ENCODE data around the gene SHTN1. TPM values are rescaled to one million over a fixed set of nuclear protein-coding genes. Genes with fewer than 3 reads are reported as not detected.

Gene SHTN1
- total RNA-seq, 1 donor from 2014 or later, result 106 TPM

DNA sequence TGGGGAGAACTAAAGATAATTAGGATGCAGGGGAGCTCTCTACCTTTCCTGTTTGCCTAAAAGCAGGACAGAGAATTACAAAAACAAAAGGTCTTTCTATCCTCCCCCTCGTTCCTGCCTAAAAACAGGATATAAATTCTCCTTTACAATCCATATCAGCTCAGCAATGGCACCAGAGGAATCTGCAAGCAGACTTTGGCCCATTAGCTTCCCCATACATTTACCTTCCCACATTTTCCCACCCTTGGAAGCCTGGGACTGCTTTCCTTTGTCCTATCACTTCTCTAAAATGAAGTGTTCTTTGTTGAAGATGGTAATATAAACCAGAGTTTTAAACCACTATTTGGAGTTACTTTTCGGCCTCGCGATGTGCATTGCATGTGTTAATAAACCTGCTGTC, 15.5 kb downstream of the SHTN1 start:
- Mint-ChIP-seq H3K4me3 (ENCODE audit: unreplicated experiment) (no peak overlapping the region), H3K9me3 (ENCODE audit: unreplicated experiment) (no peaks in the 10 kb centered on the region), H3K4me1 (ENCODE audit: unreplicated experiment) (peaks cover 69% of the 10 kb centered on the region), H3K27ac (ENCODE audit: unreplicated experiment) (peak overlapping the region; percentile 97), H3K27me3 (ENCODE audit: unreplicated experiment) (peaks cover 8% of the 10 kb centered on the region), H3K36me3 (ENCODE audit: low read depth, unreplicated experiment) (peaks cover 9% of the 10 kb centered on the region)
- DNase-seq (ENCODE audit: low spot score), result peak; percentile 11
- TF ChIP-seq, protein P1, sequence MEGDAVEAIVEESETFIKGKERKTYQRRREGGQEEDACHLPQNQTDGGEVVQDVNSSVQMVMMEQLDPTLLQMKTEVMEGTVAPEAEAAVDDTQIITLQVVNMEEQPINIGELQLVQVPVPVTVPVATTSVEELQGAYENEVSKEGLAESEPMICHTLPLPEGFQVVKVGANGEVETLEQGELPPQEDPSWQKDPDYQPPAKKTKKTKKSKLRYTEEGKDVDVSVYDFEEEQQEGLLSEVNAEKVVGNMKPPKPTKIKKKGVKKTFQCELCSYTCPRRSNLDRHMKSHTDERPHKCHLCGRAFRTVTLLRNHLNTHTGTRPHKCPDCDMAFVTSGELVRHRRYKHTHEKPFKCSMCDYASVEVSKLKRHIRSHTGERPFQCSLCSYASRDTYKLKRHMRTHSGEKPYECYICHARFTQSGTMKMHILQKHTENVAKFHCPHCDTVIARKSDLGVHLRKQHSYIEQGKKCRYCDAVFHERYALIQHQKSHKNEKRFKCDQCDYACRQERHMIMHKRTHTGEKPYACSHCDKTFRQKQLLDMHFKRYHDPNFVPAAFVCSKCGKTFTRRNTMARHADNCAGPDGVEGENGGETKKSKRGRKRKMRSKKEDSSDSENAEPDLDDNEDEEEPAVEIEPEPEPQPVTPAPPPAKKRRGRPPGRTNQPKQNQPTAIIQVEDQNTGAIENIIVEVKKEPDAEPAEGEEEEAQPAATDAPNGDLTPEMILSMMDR (IDR thresholded peaks at IDR 0.05; ENCODE audit: unreplicated experiment), result no peak

DNA sequence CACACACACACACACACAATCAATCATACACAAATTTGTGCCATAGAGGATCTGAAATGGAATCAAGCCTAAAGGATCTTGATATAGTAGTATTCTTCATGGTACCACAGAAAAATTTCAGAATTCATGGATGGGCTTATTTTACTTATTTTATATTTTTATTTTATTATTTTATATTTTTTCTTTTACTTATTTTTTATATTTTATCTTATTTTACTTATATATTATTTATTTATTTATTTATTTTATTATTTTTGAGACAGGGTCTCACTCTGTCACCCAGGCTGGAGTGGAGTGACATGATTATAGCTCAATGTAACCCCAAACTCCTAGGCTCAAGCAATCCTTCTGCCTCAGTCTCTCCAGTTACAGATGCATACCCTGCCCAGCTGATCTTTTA, 16.7 kb downstream of the SHTN1 start:
- Mint-ChIP-seq H3K36me3 (ENCODE audit: low read depth, unreplicated experiment) (peaks cover 11% of the 10 kb centered on the region), H3K27ac (ENCODE audit: unreplicated experiment) (peak overlapping the region; percentile 84), H3K9me3 (ENCODE audit: unreplicated experiment) (no peaks in the 10 kb centered on the region), H3K27me3 (ENCODE audit: unreplicated experiment) (peaks cover 8% of the 10 kb centered on the region), H3K4me1 (ENCODE audit: unreplicated experiment) (peaks cover 73% of the 10 kb centered on the region), H3K4me3 (ENCODE audit: unreplicated experiment) (no peak overlapping the region)
- DNase-seq (ENCODE audit: low spot score), result no peak
- TF ChIP-seq, protein P1 (IDR thresholded peaks at IDR 0.05; ENCODE audit: unreplicated experiment), result no peak

DNA sequence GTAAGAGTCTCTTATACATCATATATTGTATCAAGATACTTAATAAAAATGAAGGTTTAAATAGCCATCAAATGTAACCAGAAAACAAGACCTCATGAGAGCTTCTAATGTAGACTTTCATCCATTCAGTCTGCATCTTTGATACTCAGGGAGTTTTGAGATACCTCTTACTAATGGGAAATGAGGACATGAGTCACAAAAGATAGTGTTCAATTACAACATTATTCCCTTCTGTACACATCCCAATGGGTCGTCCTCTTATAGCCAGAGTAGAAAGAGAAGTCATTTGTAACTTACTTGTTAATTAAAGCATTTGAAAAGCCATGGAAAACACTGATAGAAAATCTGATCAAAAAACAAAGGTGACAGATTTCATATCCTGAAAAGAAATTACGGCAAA, 19.4 kb downstream of the SHTN1 start:
- TF ChIP-seq, protein P1 (IDR thresholded peaks at IDR 0.05; ENCODE audit: unreplicated experiment), result no peak
- Mint-ChIP-seq H3K27me3 (ENCODE audit: unreplicated experiment) (peaks cover 6% of the 10 kb centered on the region), H3K27ac (ENCODE audit: unreplicated experiment) (no peak overlapping the region), H3K4me3 (ENCODE audit: unreplicated experiment) (no peak overlapping the region), H3K36me3 (ENCODE audit: low read depth, unreplicated experiment) (peaks cover 9% of the 10 kb centered on the region), H3K4me1 (ENCODE audit: unreplicated experiment) (peaks cover 59% of the 10 kb centered on the region), H3K9me3 (ENCODE audit: unreplicated experiment) (no peaks in the 10 kb centered on the region)
- no peak for DNase-seq (ENCODE audit: low spot score)

DNA sequence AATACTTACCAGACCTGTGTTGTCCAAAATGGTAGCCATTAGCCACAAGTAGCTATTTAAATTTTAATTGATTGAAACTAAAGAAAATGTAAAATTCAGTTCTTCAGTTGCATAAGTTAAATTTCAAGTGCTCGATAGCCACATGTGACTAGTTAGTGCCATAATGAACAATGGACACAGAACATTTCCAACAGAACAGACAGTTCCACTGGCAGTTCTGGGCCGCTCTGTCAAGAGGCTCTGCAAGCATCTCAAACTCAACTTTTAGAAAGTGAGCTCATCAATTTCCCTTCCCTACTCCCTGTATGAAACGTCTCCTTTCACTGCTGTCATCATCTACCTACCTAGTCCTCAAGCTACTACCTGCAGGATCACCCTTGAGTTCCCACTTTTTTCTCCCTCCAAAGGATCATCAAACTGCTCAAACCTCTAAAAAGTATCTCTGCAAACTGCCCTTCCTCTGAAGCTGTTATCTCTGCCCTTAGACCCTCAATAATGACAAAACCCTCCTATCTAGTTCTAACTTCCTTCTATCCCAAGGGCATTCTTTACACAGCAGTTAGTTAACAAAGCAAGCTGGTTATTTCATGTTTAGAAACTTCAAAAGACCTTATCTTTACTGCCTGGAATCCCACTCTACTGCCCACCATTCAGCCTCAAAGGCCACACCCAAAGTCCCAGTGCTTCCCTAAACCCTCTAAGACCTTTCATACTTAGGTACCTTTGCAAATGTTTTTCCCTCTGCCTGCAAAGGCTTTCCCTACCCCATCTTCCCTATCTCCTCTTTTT, 20.6 kb downstream of the SHTN1 start:
- Mint-ChIP-seq H3K4me3 (ENCODE audit: unreplicated experiment) (peak overlapping the region; percentile 43), H3K27ac (ENCODE audit: unreplicated experiment) (no peak overlapping the region), H3K36me3 (ENCODE audit: low read depth, unreplicated experiment) (peaks cover 12% of the 10 kb centered on the region), H3K4me1 (ENCODE audit: unreplicated experiment) (peaks cover 47% of the 10 kb centered on the region), H3K27me3 (ENCODE audit: unreplicated experiment) (peaks cover 2% of the 10 kb centered on the region), H3K9me3 (ENCODE audit: unreplicated experiment) (no peaks in the 10 kb centered on the region)
- no peak for DNase-seq (ENCODE audit: low spot score)
- TF ChIP-seq, protein P1 (IDR thresholded peaks at IDR 0.05; ENCODE audit: unreplicated experiment), result no peak

DNA sequence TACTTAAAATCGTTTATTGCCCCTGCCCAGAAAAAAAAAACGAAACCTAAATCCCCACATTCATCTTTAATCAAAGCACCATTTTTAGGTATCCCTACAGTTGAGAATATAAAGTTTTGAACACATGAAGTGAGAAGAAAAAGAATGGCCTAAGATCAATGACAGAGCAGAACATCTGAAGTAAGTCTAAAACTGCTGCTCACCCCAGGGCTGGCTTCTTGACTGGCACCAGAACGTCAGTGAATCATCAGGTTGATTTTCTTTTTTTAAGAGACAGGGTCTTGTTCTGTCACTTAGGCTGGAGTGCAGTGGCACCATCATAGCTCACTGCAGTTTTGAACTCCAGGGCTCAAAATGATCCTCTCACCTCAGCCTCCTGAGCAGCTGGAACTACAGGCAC, 24.9 kb downstream of the SHTN1 start:
- no peak for DNase-seq (ENCODE audit: low spot score)
- peaks cover 17% of the 10 kb centered on the region for H3K36me3 Mint-ChIP-seq (ENCODE audit: low read depth, unreplicated experiment)
- no peaks in the 10 kb centered on the region for H3K9me3 Mint-ChIP-seq (ENCODE audit: unreplicated experiment)
- TF ChIP-seq, protein P1 (IDR thresholded peaks at IDR 0.05; ENCODE audit: unreplicated experiment), result no peak
- H3K4me3 Mint-ChIP-seq (ENCODE audit: unreplicated experiment), result no peak overlapping the region
- no peak overlapping the region for H3K27ac Mint-ChIP-seq (ENCODE audit: unreplicated experiment)
- H3K4me1 Mint-ChIP-seq (ENCODE audit: unreplicated experiment), result peaks cover 28% of the 10 kb centered on the region
- H3K27me3 Mint-ChIP-seq (ENCODE audit: unreplicated experiment), result peaks cover 1% of the 10 kb centered on the region
